Endodermal cell (in vitro differentiated cells): ENCODE measurements around the gene MAPKAPK3. TPM values are rescaled to one million over a fixed set of nuclear protein-coding genes. Genes with fewer than 3 reads are reported as not detected.

Experiments used
- DNase-seq: peaks from one replicate; pipeline ENCODE4 v3.0.0-alpha.2; 2017
- H3K27ac ChIP-seq: 2 replicates; pipeline ENCODE4 v1.5.1; 2013; ENCODE audit warnings: mild to moderate bottlenecking, low read depth, low read length, moderate library complexity
- H3K27me3 ChIP-seq: 2 replicates; pipeline ENCODE4 v1.6.1; 2013; ENCODE audit warnings: mild to moderate bottlenecking, low read length, moderate library complexity; ENCODE audit not compliant: insufficient read depth, control insufficient read depth, poor library complexity, severe bottlenecking
- H3K36me3 ChIP-seq: 2 replicates; pipeline ENCODE4 v1.7.0; 2013; ENCODE audit warnings: mild to moderate bottlenecking, low read length, moderate library complexity; ENCODE audit not compliant: control insufficient read depth, insufficient read depth
- H3K4me1 ChIP-seq: one replicate; pipeline ENCODE4 v1.7.0; 2013; ENCODE audit warnings: low read length; ENCODE audit not compliant: control insufficient read depth, insufficient read depth
- H3K4me3 ChIP-seq: 2 replicates; pipeline ENCODE4 v1.5.1; 2013; ENCODE audit warnings: mild to moderate bottlenecking, low read length, moderate library complexity
- H3K9ac ChIP-seq: 2 replicates; pipeline ENCODE4 v1.6.1; 2013; ENCODE audit warnings: mild to moderate bottlenecking, low read length, moderate library complexity; ENCODE audit not compliant: poor library complexity, severe bottlenecking; ENCODE audit errors: extremely low read depth
- H3K9me3 ChIP-seq: 2 replicates; pipeline ENCODE4 v1.6.1; 2013; ENCODE audit warnings: mild to moderate bottlenecking, low read length, moderate library complexity; ENCODE audit not compliant: control insufficient read depth
- H3K27ac Mint-ChIP-seq: 2 replicates; pipeline ENCODE4 v1.8.0; 2020; ENCODE audit warnings: mixed read lengths
- H3K27me3 Mint-ChIP-seq: 2 replicates; pipeline ENCODE4 v1.8.0; 2021; ENCODE audit warnings: mild to moderate bottlenecking, mixed read lengths; ENCODE audit not compliant: insufficient read depth
- H3K36me3 Mint-ChIP-seq: 2 replicates; pipeline ENCODE4 v1.8.0; 2020; ENCODE audit warnings: low read depth, mixed read lengths
- H3K4me1 Mint-ChIP-seq: 2 replicates; pipeline ENCODE4 v1.8.0; 2020; ENCODE audit warnings: mixed read lengths
- H3K4me3 Mint-ChIP-seq: 2 replicates; pipeline ENCODE4 v1.8.0; 2020; ENCODE audit warnings: mild to moderate bottlenecking, moderate library complexity, mixed read lengths
- H3K9me3 Mint-ChIP-seq: 2 replicates; pipeline ENCODE4 v1.8.0; 2020; ENCODE audit warnings: mild to moderate bottlenecking, mixed read lengths
- WGBS, 2 experiments: methylation state at CpG; one replicate each; pipeline versions ENCODE4 v1.1.5 to v1.1.7; 2013; ENCODE audit warnings: missing lambda C conversion rate in 2 of 2, mixed read lengths in 1 of 2; ENCODE audit not compliant: insufficient coverage in 1 of 2, insufficient read length in 1 of 2; 5-methylcytosine and 5-hydroxymethylcytosine counted together
- total RNA-seq, 2 donors: library from RNA; stranded (reverse); fragmentation: NEBNext Ultra II Directional in 1 of 2; extraction: Animal tissue kit (Norgen Biotek cat#: 25700) in 1 of 2; gene quantifications; 2 replicates in 1 of 2; 3 replicates in 1 of 2; pipeline ENCODE4 v1.2.1, GENCODE V29; 2021
- TF ChIP-seq, protein P1 (sequence below): fragments of 200-600 bp; sonication (generic); conservative IDR thresholded peaks from 2 replicates; pipeline ENCODE4 v1.5.0; 2021; ENCODE audit warnings: antibody characterized with exemption, mild to moderate bottlenecking

MAPKAPK3 gene
- total RNA-seq, 2 donors from 2014 or later: 37.2 to 39.7 TPM

- no peaks in the 10 kb centered on the region for H3K4me1 Mint-ChIP-seq
- H3K36me3 ChIP-seq: no peaks in the 10 kb centered on the region
- H3K27ac Mint-ChIP-seq: no peak overlapping the region
- no peak overlapping the region for H3K9ac ChIP-seq
- H3K27me3 ChIP-seq: no peaks in the 10 kb centered on the region
- H3K4me3 Mint-ChIP-seq: no peak overlapping the region
- H3K36me3 Mint-ChIP-seq: no peaks in the 10 kb centered on the region
- 55 to 75% methylated on average over 1 to 2 of the region's 2 CpGs for WGBS, 2 experiments
- no peaks in the 10 kb centered on the region for H3K27me3 Mint-ChIP-seq
- TF ChIP-seq, protein P1, sequence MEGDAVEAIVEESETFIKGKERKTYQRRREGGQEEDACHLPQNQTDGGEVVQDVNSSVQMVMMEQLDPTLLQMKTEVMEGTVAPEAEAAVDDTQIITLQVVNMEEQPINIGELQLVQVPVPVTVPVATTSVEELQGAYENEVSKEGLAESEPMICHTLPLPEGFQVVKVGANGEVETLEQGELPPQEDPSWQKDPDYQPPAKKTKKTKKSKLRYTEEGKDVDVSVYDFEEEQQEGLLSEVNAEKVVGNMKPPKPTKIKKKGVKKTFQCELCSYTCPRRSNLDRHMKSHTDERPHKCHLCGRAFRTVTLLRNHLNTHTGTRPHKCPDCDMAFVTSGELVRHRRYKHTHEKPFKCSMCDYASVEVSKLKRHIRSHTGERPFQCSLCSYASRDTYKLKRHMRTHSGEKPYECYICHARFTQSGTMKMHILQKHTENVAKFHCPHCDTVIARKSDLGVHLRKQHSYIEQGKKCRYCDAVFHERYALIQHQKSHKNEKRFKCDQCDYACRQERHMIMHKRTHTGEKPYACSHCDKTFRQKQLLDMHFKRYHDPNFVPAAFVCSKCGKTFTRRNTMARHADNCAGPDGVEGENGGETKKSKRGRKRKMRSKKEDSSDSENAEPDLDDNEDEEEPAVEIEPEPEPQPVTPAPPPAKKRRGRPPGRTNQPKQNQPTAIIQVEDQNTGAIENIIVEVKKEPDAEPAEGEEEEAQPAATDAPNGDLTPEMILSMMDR: no peak
- no peak overlapping the region for H3K27ac ChIP-seq
- no peak for DNase-seq
- no peaks in the 10 kb centered on the region for H3K9me3 Mint-ChIP-seq
- H3K9me3 ChIP-seq: no peaks in the 10 kb centered on the region
- no peaks in the 10 kb centered on the region for H3K4me1 ChIP-seq
- no peak overlapping the region for H3K4me3 ChIP-seq
Observed at GRCh38 chr3:50594253-50594785, 22.6 kb upstream of the MAPKAPK3 start.

DNA sequence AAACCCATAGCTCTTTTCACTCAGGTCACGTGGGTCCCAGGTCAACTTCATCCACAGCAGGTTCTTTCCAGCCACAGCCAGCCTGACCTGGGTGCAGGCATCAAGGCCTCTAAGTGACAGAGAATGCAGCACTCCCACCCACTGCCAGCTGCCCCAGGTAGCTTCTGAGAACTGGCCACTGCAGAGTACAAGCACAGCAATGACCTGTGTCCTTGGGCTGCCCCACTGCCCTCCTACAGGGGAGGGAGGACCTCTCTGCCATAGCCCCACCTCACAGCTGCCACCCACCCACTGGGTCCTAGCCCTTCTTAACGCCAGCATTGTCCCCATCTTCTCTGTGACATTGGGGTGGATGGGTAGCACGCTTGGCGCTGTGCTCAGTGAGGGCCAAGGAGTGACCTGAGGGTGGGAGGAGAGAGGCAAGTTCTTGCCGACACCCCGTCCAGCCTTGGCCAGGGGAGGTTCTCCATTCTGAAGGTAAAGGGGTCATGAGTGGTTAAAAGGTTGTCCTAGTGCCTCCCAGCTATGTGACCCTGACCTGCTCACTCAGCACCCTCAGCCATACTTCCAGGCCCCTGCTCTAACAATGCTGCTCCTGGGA, 17.7 kb upstream of the MAPKAPK3 start:
- H3K9ac ChIP-seq: no peak overlapping the region
- Mint-ChIP-seq H3K27me3 (no peaks in the 10 kb centered on the region), H3K4me1 (no peaks in the 10 kb centered on the region), H3K36me3 (no peaks in the 10 kb centered on the region), H3K9me3 (no peaks in the 10 kb centered on the region), H3K4me3 (no peak overlapping the region), H3K27ac (no peak overlapping the region)
- no peak overlapping the region for H3K4me3 ChIP-seq
- no peaks in the 10 kb centered on the region for H3K27me3 ChIP-seq
- H3K27ac ChIP-seq: no peak overlapping the region
- H3K9me3 ChIP-seq: no peaks in the 10 kb centered on the region
- WGBS, 2 experiments: 80 to 96% methylated on average over 3 to 6 of the region's 6 CpGs
- TF ChIP-seq, protein P1: no peak
- no peaks in the 10 kb centered on the region for H3K4me1 ChIP-seq
- DNase-seq: no peak
- H3K36me3 ChIP-seq: no peaks in the 10 kb centered on the region

GRCh38 chr3:50599716-50600118, 17.2 kb upstream of the MAPKAPK3 start:
- DNase-seq: no peak
- Histone ChIP-seq H3K9ac (no peak overlapping the region), H3K4me3 (no peak overlapping the region), H3K27ac (no peak overlapping the region), H3K9me3 (no peaks in the 10 kb centered on the region), H3K27me3 (no peaks in the 10 kb centered on the region), H3K4me1 (no peaks in the 10 kb centered on the region), H3K36me3 (no peaks in the 10 kb centered on the region)
- Mint-ChIP-seq H3K36me3 (no peaks in the 10 kb centered on the region), H3K4me1 (no peaks in the 10 kb centered on the region), H3K4me3 (no peak overlapping the region), H3K9me3 (no peaks in the 10 kb centered on the region), H3K27ac (no peak overlapping the region), H3K27me3 (no peaks in the 10 kb centered on the region)
- TF ChIP-seq, protein P1: no peak
- WGBS, 2 experiments: 85 to 88% methylated on average over 1 of the region's 1 CpG
